NT2/D1 (cell line): Measurements from ENCODE around the gene ARHGAP10.

Experiments
- SUZ12 ChIP-seq: IDR thresholded peaks from 2 replicates; pipeline ENCODE4 v1.6.1; 2011; ENCODE audit not compliant: insufficient read length, insufficient read depth; ENCODE audit errors: extremely low read depth
- ZNF274 ChIP-seq: IDR thresholded peaks from 2 replicates; pipeline ENCODE4 v1.6.1; 2011; ENCODE audit warnings: mild to moderate bottlenecking, low read depth, low read length

DNA sequence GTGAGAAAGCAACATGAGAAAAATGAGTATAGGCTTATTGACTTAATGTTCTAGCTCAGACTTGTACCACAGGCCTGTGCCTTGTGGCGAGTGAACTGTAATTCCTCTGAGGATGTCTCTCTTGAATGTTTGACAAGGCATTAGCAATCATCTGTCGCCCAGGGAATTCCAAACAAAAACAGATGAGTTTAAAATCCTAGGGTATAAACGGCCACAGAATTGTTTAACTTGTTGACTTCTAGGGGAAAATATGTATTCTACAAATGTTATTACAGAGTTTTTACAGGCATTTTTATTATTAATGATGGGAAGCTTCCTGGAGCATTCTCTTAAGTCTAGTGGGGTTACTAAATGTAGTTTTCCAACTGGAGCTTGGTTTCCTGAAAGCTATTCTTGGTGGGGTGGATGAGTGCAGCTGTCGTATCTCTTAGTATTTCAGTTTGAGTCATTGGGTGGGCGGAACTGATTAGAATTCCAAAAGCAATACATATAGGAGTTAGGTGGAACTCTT is 40.6 kb downstream of the ARHGAP10 start:
- no peak for TF ChIP-seq SUZ12
- TF ChIP-seq ZNF274 = no peak
